Renal pelvis (tissue), 4 donors: ENCODE measurements around the gene NAE1. TPM values are rescaled to one million over a fixed set of nuclear protein-coding genes. Genes with fewer than 3 reads are reported as not detected.

Experiments
- DNase-seq: peaks from one replicate; pipeline ENCODE4 v3.0.0-alpha.2; 2013
- polyA plus RNA-seq, 3 donors: library from polyadenylated mRNA; unstranded; fragments of 120-200 nt; gene quantifications; one replicate each; pipeline ENCODE4 v1.2.1, GENCODE V29; 2013; ENCODE audit not compliant: insufficient read length in 3 of 3

NAE1 gene
- polyA plus RNA-seq, 3 donors: 68.2 to 95.4 (median 90.5) TPM

DNA sequence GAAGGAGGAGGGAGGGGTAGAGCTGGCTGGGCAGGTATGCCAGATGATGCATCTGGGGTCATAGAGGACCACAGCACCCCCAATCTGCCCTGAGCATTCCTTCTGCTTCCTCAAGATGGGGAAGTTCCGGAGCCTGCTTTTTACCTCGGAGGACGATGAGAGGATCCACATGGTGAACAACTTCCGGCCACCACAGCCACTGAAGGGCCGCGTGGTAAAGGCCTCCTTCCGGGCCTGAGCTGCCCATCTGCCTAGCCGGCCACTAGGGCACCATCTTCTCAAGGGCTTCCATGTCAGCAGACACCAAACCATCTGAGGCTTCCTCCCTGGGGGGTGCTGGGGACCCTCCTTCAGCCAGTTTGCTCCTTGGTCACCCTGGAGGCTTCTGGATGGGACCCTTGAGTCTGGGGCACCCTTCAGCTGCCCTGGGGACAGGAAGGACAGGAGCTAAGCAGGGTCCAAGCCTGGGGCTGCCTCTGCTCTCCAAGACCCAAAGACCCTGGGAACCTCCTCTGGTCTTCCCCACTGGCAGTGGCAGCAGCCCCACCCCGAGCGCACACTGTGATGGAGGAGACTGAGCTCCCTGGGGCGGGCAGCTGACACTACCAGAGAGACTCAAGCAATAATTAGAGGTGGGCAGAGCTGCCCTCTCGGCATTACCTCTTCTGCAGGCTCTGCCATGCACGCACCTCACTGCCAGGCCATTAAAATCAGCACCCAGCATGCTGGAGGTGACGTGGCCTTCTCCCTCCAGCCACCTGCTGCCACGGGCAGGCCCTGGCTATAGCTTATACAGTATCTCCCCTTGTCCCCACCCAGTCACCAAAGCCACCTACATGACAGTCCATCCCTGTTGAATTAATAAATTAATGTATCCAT, 22.7 kb upstream of the NAE1 start:
- DNase-seq: no peak

DNA sequence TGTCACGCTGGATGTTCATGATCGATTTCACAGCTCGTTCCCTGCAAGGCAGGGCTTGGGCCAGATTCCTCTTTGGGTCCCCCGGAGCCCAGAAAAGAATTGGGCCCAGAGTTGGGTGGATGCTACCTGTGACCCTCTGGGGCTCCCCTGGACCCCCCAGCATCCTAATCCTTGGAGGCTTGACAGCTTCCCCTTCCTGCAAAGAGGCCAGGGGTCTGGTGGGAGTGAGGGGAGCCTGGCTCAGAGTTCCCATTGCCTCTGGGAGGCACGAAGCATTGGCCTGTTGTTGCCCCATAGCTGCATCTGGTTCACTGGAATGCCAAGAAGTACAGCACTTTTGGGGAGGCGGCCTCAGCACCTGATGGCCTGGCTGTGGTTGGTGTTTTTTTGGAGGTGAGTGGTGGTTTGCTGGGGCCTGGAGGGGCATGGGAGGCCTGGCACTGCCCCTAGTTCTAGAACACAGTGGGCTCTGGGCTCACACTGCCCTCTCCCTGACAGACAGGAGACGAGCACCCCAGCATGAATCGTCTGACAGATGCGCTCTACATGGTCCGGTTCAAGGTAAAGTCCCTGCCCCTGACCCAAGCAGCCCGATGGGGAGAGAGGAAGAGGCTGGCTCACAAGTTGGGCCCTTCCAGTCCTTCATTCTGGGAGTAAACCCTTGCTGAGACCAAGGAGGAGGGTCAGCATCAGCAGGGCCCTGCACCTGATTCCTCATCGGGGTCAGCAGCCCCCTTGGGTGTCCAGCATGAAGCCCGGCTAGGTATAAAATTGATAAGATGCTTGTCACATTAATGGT, 20.6 kb upstream of the NAE1 start:
- DNase-seq: no peak

DNA sequence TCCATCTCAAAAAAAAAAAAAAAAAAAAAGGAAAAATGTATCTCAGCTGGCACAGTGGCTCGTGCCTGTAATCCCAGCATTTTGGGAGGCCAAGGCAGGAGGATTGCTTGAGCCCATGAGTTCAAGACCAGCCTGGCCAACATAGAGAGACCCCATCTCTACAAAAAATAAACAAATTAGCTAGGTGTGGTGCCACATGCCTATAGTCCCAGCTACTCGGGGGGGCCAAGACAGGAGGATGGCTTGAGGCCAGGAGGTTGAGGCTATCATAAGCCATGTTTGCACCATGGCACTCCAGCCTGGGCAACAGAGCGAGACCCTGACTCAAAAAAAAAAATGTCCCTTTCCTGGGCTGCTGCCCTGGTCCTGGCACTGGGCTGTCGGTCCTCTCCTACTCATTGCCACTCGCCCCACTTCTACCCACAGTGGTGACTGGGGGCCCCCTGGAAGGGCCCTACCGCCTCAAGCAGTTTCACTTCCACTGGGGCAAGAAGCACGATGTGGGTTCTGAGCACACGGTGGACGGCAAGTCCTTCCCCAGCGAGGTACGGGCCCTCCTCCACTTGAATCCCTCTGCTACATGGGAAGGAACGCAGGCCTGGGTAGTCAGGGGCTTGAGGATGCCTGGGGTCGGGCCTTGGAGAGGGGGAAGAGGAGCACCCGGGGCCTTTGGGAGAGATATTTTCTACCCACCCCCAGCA, 19.5 kb upstream of the NAE1 start:
- DNase-seq: no peak

DNA sequence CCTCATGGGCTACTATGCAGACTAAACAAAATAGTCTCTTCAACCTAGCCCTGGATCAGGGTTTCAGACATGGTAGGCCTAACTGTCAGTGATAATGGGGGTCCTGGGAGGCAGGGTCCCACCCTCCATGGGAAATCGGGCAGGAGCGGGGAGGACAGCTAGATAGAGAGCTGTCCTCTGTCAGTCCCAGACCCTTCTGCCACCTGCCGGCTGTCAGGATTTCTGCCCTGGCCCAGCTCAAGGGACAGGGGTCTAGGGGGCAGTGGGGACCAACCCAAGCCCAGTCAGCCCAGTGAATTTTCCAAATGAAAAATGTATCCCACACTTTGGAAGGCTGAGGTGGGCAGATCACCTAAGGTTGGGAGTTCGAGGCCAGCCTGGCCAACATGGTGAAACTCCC, 18.8 kb upstream of the NAE1 start:
- no peak for DNase-seq

DNA sequence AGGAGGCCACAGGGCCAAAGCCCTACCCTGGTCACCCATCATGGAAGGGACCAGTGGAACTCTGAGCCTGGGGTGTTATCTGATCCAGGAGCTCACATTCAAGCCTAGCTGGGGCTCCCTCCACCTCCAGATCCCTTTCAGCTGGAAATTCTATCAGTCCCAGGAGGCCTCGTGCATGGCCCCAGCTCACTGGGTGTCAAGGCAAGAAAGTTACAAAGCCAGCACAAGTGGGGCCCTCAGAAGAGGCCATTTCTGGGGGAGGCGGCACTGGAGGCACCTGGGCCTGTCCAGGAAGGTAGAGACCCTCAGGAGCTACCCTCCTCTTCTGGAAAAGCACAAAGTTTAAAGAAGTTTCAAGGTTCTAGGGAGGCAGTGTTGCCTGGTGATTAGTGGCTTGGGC, 18.2 kb upstream of the NAE1 start:
- DNase-seq: no peak

DNA sequence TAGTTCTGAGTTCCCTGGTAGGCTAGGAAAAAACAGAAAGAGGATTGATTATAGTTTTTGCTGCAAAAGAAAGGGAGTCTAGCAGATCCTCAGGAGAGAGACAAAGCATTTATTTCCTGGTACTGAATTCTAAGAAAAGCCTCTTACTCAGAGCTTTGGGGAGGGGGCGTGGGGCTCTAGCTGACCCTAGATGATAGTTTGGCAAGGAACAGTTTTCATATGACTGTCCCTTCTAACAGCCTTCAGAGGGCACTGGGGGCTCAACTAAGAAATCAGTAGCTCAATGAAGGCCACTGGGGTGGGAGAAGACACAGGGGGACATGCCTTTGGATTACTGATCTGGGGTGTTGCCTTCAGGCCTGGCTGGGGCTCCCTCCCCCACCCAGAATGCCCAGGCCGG, 17.4 kb upstream of the NAE1 start:
- DNase-seq: no peak

DNA sequence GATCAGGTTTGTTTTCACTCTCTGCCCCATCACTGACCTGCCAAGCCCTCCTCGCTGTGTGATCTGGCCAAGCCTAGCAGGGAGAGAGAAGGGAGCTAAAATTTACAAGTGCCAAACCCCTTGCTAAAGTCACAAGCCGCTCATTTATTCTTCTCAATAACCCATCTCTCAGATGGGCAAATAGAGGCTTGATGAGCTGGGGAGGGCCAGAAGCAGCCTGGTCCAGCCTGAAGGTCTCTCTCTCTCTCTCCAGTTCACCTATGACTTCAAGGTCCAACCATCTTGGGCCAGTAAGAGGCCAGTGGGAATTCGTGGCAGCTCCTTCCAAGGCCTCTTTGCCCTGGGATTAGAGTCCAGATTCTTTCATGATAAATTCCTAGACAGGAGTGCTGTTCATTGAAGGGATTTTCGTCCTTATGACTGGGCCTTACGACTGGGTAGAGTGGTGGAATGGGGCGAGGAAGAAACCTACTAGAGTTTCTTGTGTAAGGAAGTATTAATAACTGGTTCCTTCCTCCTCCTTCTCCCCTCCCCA, 16.8 kb upstream of the NAE1 start:
- no peak for DNase-seq

DNA sequence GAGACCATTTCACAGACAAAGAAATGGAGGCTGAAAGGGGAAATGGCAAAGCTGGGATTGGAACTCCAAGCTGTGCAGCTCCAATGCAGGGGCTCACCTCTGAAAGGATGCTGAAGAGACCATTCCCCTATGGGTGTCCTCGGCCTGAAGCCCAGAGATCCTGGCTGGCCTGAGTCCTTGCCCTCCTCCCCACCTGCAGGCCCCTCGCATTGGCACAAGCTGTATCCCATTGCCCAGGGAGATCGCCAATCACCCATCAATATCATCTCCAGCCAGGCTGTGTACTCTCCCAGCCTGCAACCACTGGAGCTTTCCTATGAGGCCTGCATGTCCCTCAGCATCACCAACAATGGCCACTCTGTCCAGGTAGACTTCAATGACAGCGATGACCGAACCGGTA, 16.1 kb upstream of the NAE1 start:
- DNase-seq: no peak

DNA sequence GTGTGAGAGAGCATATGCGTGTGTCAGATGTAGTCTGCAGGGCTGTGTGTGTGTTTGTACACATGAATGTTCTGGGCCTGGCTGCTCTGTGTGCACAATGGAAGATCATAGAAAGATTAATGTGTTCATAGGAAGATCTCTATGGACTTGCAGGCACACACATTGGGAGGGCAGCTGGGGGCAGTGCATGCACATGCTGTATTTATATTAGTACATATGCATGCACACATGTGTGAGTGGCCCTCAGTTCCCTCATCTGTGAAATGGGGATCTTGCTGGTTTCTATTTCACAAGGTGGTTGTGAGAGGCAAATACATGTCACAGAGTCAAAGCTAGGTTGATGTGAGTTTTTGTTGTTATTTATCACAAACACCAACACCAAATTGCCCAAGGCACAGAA, 15.5 kb upstream of the NAE1 start:
- no peak for DNase-seq

DNA sequence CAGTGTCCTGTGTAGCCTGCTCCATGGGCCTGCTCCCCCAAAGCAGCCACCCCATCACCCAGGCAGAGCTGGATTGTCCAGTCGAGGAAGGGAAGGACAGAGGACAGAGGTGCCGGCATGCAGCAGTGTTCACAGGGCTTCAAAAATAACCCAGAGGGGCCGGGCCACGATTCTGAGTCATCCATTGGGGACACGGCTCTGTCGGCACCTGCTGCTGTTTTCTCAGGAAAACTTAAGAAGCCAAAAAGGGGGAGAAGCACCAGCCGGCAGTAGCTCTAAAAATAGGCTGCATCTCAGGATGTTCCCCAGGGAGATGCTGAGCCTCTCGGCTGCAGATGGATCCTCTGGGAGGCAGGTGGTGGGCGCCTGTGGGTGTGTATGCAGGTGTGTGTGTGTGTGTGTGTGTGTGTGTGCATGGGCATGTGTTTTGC, 15.0 kb upstream of the NAE1 start:
- no peak for DNase-seq

DNA sequence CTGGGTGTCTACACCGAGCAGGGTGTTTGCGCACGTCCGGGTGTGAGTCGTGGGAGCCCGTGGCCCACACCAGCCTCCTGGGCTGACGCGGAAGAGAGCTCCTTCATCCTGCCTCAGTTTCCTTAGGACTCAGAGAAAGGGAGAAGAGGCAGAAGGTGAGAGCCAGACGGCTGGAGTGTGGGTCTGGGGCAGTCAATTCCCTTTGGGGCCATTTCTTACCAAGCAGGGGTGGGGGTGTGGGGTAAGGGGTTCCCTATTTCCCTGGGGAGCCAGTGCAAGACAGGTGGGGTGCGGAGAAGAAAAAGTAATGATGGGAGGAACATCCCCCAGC, 14.3 kb upstream of the NAE1 start:
- DNase-seq: no peak

DNA sequence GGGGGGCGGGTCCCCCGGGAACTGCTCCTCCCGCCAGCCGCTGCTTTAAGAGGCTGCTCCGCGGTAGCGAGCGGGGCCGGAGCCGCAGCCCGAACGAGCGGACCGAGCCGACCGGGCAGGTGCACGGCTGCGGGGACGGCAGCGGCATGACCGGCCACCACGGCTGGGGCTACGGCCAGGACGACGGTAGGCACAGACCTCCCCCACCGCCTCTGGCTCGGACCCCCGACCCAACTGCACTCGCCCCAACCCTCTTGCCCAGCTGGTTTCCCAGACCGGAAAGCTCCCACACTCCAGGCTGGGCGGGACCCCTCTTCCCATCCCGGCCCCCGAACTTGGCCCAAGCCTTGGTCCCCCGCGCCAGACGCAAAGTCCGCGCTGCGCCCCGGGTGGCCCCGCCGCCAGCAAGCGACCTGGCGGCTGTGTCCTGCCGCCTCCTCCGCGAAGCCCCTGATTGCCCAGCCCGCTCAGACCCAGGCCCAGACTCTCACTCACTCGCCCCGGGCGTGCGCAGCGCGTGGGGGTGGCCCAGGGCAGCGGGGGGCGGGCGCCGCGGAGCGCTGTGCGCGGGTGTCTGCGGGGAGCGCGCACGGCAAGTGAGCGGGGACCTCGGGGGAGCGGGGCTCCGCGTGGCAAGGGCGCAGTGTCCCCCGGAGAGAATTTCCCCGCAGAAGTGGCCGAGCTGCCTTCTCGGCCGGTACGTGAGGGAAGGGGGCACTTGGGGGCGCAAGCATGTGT, 13.7 kb upstream of the NAE1 start, which contains the start of gene CA7:
TSS of gene CA7 (plus strand) at position 73 of the 738 bp plus-strand sequence. CDS start at position 147, 74 bp downstream.
- no peak for DNase-seq

DNA sequence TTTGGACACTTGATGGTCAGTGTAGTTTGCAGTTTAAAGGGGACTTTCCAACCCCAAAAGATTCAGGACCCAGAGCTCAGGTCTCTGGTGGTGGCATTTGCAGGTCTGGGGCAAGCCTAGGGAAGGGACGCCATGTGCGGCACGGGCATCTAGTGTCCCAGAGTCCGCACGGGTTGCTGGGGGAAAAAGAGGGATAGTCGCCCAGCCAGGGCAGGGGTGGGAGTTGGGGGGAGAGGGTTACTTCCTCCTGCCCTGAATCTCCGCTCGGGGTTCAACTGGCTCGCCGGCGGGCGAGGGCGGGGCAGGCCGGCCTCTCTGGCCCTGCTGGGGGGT, 13.2 kb upstream of the NAE1 start:
- DNase-seq: no peak

DNA sequence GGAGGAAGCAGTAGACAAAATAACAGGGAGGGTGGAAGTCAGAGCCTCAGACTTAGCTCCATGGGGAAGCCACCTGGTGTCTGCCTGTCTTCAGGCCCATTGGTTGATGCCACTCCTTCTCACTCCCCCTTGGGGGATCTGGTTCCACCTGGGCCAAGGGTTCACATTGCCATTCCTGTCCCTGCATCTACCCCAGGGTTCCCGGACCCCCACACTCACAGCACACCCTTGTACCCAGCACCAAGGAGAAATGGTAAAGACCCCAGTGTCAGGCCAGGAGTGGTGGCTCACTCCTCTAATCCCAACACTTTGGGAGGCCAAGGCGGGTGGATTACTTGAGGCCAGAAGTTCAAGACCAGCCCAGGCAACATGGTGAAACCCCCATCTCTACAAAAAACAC, 12.4 kb upstream of the NAE1 start:
- DNase-seq: no peak

DNA sequence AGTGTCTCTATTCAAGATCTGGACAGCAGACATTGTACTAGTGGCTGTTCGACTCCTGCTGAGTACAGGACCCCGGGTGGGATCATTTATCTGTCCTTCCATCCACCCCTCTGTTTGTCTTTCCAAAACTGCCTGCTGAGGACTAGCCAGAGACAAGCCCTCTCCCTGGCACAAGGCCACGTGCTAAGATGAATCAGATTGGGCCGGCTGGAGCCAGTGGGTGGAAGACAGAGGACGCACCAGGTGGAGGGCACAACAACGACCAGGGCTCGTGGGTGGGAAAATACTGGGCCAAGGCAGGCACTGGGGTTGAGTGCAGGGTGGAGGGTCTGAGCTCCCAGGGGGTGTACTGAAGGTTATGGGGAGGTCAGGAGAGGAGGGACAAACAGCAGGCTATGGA, 12.0 kb upstream of the NAE1 start:
- DNase-seq: no peak

DNA sequence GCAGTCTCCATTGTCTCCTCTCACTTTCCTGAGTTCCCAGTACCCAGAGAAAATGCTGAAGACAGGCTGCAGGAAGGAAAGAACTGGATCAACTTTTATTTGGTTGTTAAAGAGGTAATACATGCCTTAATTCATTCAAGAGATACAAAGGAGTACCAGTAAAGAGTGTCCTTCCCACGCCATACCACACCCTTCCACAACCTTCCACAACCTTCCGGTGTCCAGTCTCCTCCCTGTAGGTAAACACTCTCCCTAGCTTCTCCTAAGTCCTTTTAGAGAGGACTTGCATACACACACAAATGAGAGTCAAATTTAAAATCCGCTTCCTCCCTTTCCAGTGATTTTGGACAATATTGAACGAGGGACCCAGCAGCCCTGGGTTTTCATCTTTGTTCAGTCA, 10.6 kb upstream of the NAE1 start:
- no peak for DNase-seq

DNA sequence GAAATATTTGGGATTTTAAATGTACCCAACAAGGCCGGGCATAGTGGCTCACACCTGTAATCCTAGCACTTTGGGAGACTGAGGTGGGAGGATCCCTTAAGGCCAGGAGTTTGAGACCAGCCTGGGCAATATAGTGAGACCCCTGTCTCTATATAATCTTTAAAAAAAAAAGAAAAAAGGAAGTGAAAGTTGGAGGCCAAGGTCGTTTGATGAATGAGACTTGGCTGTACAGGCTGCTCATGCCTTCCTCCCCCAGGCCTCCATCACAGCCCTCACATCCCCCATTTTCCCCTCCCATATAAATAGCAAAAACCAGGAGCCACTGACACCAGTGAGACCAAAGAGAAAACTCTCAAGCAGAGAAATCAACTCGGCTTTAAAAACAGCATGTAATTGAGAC, 10.1 kb upstream of the NAE1 start:
- DNase-seq: no peak

DNA sequence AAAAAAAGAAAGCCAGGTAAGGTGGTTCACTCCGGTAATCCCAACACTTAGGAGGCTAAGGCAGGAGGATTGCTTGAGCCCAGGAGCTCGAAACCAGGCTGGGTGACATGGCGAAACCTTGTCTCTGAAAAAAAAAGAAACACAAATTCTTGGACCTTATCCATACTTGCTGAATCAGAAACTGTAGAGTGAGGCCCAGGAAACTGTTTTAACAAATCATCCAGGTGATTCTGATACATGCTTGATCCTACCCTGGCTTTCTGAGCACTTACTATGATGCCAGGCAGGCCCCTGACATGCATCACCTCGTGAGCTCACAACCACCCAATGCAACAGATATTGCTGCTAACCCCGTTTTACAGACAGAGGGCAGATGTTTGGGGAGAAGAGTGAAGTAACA, 4.0 kb upstream of the NAE1 start:
- no peak for DNase-seq

DNA sequence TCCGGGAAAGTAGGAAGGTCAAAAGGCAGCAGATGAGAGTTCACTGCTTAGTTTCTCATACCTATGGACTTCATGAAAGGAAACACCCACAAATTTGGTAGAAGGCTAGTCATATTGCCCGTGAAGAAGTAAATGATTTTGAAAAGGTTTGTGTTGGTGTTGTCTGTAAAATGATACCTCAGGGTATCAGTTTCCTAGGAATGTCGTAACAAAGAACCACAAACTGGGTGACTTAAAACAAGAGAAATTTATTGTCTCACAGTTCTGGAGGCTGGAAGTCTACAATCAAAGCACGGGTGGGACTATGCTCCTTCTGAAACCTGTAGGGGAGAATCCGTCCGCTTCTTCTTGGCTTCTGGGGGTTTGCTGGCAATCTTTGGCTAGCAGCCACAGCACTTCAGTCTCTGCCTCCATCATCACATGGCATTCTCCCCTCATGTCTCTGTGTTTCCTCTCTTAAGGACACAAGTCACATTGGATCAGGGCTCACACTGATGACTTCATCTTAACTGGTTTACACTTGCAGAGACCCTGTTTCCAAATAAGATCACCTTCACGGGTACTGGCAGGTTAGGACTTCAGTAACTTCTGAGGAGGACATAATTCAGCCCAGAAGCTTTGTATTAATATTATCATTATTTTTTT, 2.0 kb upstream of the NAE1 start:
- DNase-seq: no peak

DNA sequence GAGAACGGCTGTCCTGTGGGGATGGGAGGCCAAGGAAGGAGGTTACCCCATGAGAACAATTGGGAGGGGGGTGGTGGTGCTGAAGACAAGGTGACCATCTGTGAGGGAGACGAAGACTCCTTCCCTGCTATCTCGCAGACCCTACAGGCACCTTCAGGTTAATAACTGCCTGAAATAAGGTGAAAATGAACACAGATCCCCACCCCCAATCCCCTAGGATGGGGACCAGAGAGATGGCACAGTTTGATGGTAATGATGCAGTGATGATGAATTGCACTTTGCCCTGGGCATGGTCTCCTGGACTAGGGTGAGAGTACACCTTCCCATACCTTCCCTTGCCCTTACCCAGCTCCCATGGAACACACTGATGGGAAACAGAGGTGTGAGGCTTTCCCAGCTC, 1.4 kb upstream of the NAE1 start:
- no peak for DNase-seq

DNA sequence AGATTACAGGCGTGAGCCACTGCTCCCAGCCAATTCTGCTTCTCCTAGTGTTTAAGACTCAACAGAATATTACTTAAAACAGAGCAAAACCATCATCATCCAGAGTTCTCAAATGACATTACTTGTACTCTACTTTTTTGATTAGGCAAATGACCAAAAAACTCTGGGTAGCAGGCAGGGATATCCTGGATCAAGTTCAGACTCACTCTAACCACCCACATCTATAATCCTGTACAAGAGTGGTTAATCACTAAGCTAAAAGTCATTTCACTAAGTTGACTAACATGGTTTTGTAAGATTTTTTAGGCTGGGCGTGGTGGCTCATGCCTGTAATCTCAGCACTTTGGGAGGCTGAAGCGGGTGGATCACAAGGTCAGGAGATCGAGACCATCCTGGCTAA, 6.8 kb downstream of the NAE1 start:
- DNase-seq: no peak
